K562 (cell line): ENCODE data around the gene ELMO1. TPM values are rescaled to one million over a fixed set of nuclear protein-coding genes. Genes with fewer than 3 reads are reported as not detected.

Source experiments
- ATAC-seq: fragments of 200-7000 bp; cut with Tn5 transposase; 3 replicates; pipeline ENCODE4 v1.9.1; 2020; ENCODE audit warnings: moderate library complexity
- BruUV-seq: library from RNA; stranded (reverse); fragments of 400-500 nt; replicated peaks from 2 replicates; lab custom pipeline; 2021; lab: Mats Ljungman, UMichigan
- CTCF ChIA-PET: fragments of 300-600 bp; formaldehyde crosslinking; extraction: SDS; loops from one replicate; lab custom pipeline; 2021; ENCODE audit warnings: low intra/inter-chr PET ratio; lab: Yijun Ruan, JAX
- POLR2A ChIA-PET: fragments of 300-600, 350-650 bp; sonication (Branson Sonifier 250); formaldehyde crosslinking; extraction: SDS; loops from one replicate; lab custom pipeline; 2021; ENCODE audit warnings: antibody characterized with exemption, inconsistent platforms; lab: Yijun Ruan, JAX
- DNase-seq, 4 experiments: peaks; one replicate each; pipeline versions ENCODE4 v3.0.0 to v3.0.0-alpha.2; 2011 to 2018; ENCODE audit warnings: low spot score in 3 of 4, mixed read lengths in 3 of 4; ENCODE audit errors: extremely low read depth in 1 of 4
- FAIRE-seq: peaks from 2 replicates; lab custom pipeline; 2011; peaks lifted over from hg19 to GRCh38; lab: Jason Lieb, UNC
- H2AFZ ChIP-seq: 2 replicates; pipeline ENCODE4 v1.6.0; 2011; ENCODE audit warnings: low read depth, low read length, control low read depth, inconsistent platforms
- H3K27ac ChIP-seq: fragments of 200-600 bp; 3 replicates; pipeline ENCODE4 v1.8.0; 2011; ENCODE audit warnings: low read depth, mild to moderate bottlenecking, control low read depth, inconsistent platforms, low read length, moderate library complexity, mixed read lengths; ENCODE audit errors: extremely low read depth
- H3K27me3 ChIP-seq, 2 experiments: fragments of 300-600 bp in 1 of 2; 2 replicates in 1 of 2; 3 replicates in 1 of 2; pipeline versions ENCODE4 v1.6.0 to v1.8.0; 2011; ENCODE audit warnings: inconsistent platforms in 2 of 2, low read length in 2 of 2, mild to moderate bottlenecking in 1 of 2, mixed read lengths in 1 of 2, moderate library complexity in 1 of 2; ENCODE audit not compliant: control insufficient read depth in 2 of 2, insufficient read depth in 2 of 2
- H3K36me3 ChIP-seq: fragments of 300-600 bp; 3 replicates; pipeline ENCODE4 v1.8.0; 2011; ENCODE audit warnings: mild to moderate bottlenecking, low read length, inconsistent platforms; ENCODE audit not compliant: control insufficient read depth, insufficient read depth
- H3K4me1 ChIP-seq, 2 experiments: fragments of 200-600 bp in 1 of 2; replicated peaks in 1 of 2; 2 replicates in 1 of 2; 3 replicates in 1 of 2; pipeline versions ENCODE4 v1.5.1 to v1.8.0; 2011; ENCODE audit warnings: inconsistent platforms in 2 of 2, low read length in 2 of 2, mild to moderate bottlenecking in 1 of 2, mixed read lengths in 1 of 2, moderate library complexity in 1 of 2; ENCODE audit not compliant: control insufficient read depth in 2 of 2, insufficient read depth in 2 of 2
- H3K4me2 ChIP-seq: 2 replicates; pipeline ENCODE4 v1.6.1; 2011; ENCODE audit warnings: low read length, control low read depth, inconsistent platforms, mixed read lengths; ENCODE audit not compliant: insufficient read depth
- H3K4me3 ChIP-seq: fragments of 200-600 bp; sonication (generic), shearing (Covaris generic); 2 replicates; pipeline ENCODE4 v1.5.1; 2016; ENCODE audit warnings: control low read depth, inconsistent platforms
- H3K79me2 ChIP-seq: fragments of 200-600 bp; 3 replicates; pipeline ENCODE4 v1.8.0; 2011; ENCODE audit warnings: low read length, inconsistent platforms; ENCODE audit not compliant: control insufficient read depth, insufficient read depth
- H3K9ac ChIP-seq, 2 experiments: 2 replicates each; pipeline versions ENCODE4 v1.6.0 to v1.6.1; 2011; ENCODE audit warnings: low read depth in 2 of 2, low read length in 2 of 2, control low read depth in 1 of 2, inconsistent platforms in 1 of 2, mild to moderate bottlenecking in 1 of 2, mixed read lengths in 1 of 2; ENCODE audit not compliant: insufficient read depth in 1 of 2
- H3K9me1 ChIP-seq: one replicate; pipeline ENCODE4 v1.6.0; 2011; ENCODE audit warnings: inconsistent platforms, mild to moderate bottlenecking, low read length, moderate library complexity; ENCODE audit not compliant: control insufficient read depth, insufficient read depth
- H3K9me3 ChIP-seq: replicated peaks from 2 replicates; pipeline ENCODE4 v1.5.1; 2011; ENCODE audit warnings: low read depth, low read length, inconsistent platforms; ENCODE audit not compliant: control insufficient read depth, insufficient read depth
- H4K20me1 ChIP-seq: replicated peaks from 2 replicates; pipeline ENCODE4 v1.6.1; 2011; ENCODE audit warnings: low read length, inconsistent platforms, mixed read lengths; ENCODE audit not compliant: control insufficient read depth, insufficient read depth
- ARID1B ChIP-seq: fragments of 450-650 bp; IDR thresholded peaks from 2 replicates; pipeline ENCODE4 v1.6.1; 2016; ENCODE audit warnings: antibody characterized with exemption, mild to moderate bottlenecking, inconsistent platforms
- CBFA2T2 ChIP-seq: fragments of 450-650 bp; conservative IDR thresholded peaks from 2 replicates; pipeline ENCODE4 v1.6.1; 2017; ENCODE audit warnings: mild to moderate bottlenecking
- CHD1 ChIP-seq: fragments of 200-600 bp; sonication (generic); IDR thresholded peaks from one replicate; pipeline ENCODE4 v1.6.1; 2012; ENCODE audit warnings: mild to moderate bottlenecking, moderate library complexity, low read length, inconsistent platforms
- CREM ChIP-seq: IDR thresholded peaks from 2 replicates; pipeline ENCODE4 v1.6.1; 2014; ENCODE audit warnings: antibody characterized with exemption, low read depth
- MAFK ChIP-seq: IDR thresholded peaks from 2 replicates; pipeline ENCODE4 v1.6.1; 2011; ENCODE audit warnings: low read length, improper control_type of control experiment
- NR4A1 ChIP-seq, 2 experiments: fragments of 250-450 bp in 1 of 2; fragments of 450-650 bp in 1 of 2; sonication (Bioruptor Pico) in 1 of 2; IDR thresholded peaks; 2 replicates each; pipeline versions ENCODE4 v1.4.0 to v1.6.1; 2016 to 2020; ENCODE audit warnings: mild to moderate bottlenecking in 2 of 2, missing compliant biosample characterization in 1 of 2, missing genetic modification characterization in 1 of 2, moderate library complexity in 1 of 2
- PCBP1 ChIP-seq: fragments of 200-400 bp; formaldehyde crosslinking; IDR thresholded peaks from 2 replicates; pipeline ENCODE4 v1.6.1; 2018; ENCODE audit warnings: mild to moderate bottlenecking, low read depth, low read length; ENCODE audit not compliant: poor library complexity, severe bottlenecking
- POLR2H ChIP-seq: IDR thresholded peaks from 2 replicates; pipeline ENCODE4 v1.6.1; 2016; ENCODE audit warnings: missing genetic modification characterization, low read depth, mild to moderate bottlenecking, control low read depth, missing compliant biosample characterization, moderate library complexity
- RBM14 ChIP-seq: fragments of 200-400 bp; formaldehyde crosslinking; IDR thresholded peaks from 2 replicates; pipeline ENCODE4 v1.6.1; 2018; ENCODE audit warnings: low read depth, mild to moderate bottlenecking, low read length, moderate library complexity, borderline replicate concordance; ENCODE audit not compliant: insufficient read depth
- SMARCA5 ChIP-seq: fragments of 450-650 bp; IDR thresholded peaks from 2 replicates; pipeline ENCODE4 v1.6.1; 2016
- ZNF175 ChIP-seq: fragments of 200-800 bp; sonication (Bioruptor generic); IDR thresholded peaks from 2 replicates; pipeline ENCODE4 v1.6.1; 2016; ENCODE audit warnings: low read depth, mild to moderate bottlenecking, missing genetic modification characterization, missing compliant biosample characterization
- ZNF274 ChIP-seq: IDR thresholded peaks from 2 replicates; pipeline ENCODE4 v1.6.1; 2011; ENCODE audit warnings: low read depth, mild to moderate bottlenecking, low read length, moderate library complexity, borderline replicate concordance
- ZNF780A ChIP-seq: fragments of 250-450 bp; sonication (Bioruptor Pico); IDR thresholded peaks from 2 replicates; pipeline ENCODE4 v1.5.0; 2021; ENCODE audit warnings: mild to moderate bottlenecking
- ZNF79 ChIP-seq: fragments of 250-450 bp; sonication (Bioruptor Pico); IDR thresholded peaks from 2 replicates; pipeline ENCODE4 v1.4.0; 2020; ENCODE audit warnings: low read depth, mild to moderate bottlenecking, moderate library complexity
- WGBS: fragments of 100-300 bp; shearing (Covaris generic); methylation state at CpG from one replicate; pipeline ENCODE4 v1.1.6; 2016; ENCODE audit warnings: low coverage, mixed read lengths; ENCODE audit not compliant: insufficient coverage; ENCODE audit errors: missing lambda C conversion rate; 5-methylcytosine and 5-hydroxymethylcytosine counted together
- in situ Hi-C: fragments of 300-500 bp; cut with MboI; formaldehyde crosslinking; loops from 4 replicates; pipeline ENCODE4 v1.15.0; 2018; ENCODE audit warnings: inconsistent platforms, mixed read lengths
- intact Hi-C: fragments of 100-400 bp; cut with micrococcal nuclease; formaldehyde crosslinking; loops from 2 replicates; pipeline ENCODE4 v1.14.2; 2022
- polyA plus RNA-seq, 8 experiments: library from polyadenylated mRNA; depleted of rRNA in 4 of 8; stranded (reverse) in 5 of 8; unstranded in 3 of 8; fragments of >200 nt; fragmentation: Nextera tagmentation in 2 of 8; fragmentation: Illumina TruSeq in 1 of 8; extraction: Ambion mirVana in 2 of 8; extraction: Trizol in 1 of 8; gene quantifications; 2 replicates each; pipeline versions ENCODE4 v1.2.1 to v1.2.3, GENCODE V29; 2011 to 2014; ENCODE audit warnings: inconsistent platforms in 1 of 8, missing spikeins in 1 of 8
- total RNA-seq, 7 experiments: library from RNA; depleted of rRNA in 6 of 7; stranded (reverse); fragments of >200 nt in 6 of 7; fragmentation: Illumina TruSeq in 2 of 7; extraction: Trizol in 2 of 7; gene quantifications; 2 replicates each; pipeline versions ENCODE4 v1.2.1 to v1.2.3, GENCODE V29; 2011 to 2021; ENCODE audit warnings: low replicate concordance in 1 of 7
- TF ChIP-seq, protein P1 (sequence below): sonication (generic); formaldehyde crosslinking; IDR thresholded peaks from 2 replicates; pipeline ENCODE4 v1.4.0; 2020; ENCODE audit warnings: mild to moderate bottlenecking, missing genetic modification reagents
- TF ChIP-seq, protein P2 (sequence below): fragments of 250-450 bp; sonication (Bioruptor Pico); IDR thresholded peaks from 2 replicates; pipeline ENCODE4 v1.5.0; 2021; ENCODE audit warnings: mild to moderate bottlenecking, moderate library complexity

Gene ELMO1
- total and polyA plus RNA-seq, 9 of the 15 experiments (the other 6 are each of a cell fraction or from before 2014, with no cell fraction given) = 0.36 to 7.2 (median 3.6) TPM

DNA sequence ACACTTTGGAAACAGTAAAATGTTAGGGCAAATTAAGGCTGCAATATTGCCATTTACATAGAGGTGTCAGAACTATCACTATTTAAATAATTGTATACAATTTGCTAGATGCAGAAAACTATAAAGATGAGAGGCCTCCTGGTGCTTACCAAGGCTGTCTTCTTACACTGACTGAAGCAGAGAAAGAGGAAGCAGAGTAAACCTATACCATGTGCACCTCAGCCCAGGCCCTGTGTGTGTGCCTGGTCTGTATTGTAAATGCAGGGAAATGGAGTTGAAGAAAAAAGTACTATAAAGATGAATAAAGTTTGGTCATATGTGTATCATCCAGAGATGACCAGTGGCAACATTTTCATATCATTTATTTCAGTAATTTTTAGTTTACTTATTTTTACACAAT, 29.2 kb downstream of the ELMO1 start (continued):
- TF ChIP-seq, protein P1, sequence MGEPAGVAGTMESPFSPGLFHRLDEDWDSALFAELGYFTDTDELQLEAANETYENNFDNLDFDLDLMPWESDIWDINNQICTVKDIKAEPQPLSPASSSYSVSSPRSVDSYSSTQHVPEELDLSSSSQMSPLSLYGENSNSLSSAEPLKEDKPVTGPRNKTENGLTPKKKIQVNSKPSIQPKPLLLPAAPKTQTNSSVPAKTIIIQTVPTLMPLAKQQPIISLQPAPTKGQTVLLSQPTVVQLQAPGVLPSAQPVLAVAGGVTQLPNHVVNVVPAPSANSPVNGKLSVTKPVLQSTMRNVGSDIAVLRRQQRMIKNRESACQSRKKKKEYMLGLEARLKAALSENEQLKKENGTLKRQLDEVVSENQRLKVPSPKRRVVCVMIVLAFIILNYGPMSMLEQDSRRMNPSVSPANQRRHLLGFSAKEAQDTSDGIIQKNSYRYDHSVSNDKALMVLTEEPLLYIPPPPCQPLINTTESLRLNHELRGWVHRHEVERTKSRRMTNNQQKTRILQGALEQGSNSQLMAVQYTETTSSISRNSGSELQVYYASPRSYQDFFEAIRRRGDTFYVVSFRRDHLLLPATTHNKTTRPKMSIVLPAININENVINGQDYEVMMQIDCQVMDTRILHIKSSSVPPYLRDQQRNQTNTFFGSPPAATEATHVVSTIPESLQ (CRISPR knock-in tag) = no peak
- TF ChIP-seq ZNF79 (CRISPR knock-in tag) = no peak

DNA sequence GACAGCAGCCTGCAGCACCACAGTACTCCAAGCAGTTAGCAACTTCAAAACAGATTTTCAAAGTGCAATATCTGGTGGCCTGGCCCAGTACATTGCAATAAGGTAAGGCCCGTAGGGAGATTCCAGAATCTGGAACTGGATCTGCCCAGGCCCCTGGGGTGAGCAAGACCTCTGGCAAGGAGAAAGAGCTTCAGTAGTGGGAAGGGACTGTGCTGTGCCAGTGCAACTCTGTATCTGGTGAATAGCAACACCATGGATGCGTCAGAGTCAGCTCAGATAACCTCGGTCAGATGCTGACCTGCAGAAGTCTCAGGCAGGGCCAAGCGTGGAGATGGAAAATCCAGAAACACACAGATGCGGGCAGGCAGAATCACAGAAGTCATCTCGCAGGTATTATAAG, 30.3 kb downstream of the ELMO1 start:
- Histone ChIP-seq H3K27me3 (peaks cover 4 to 25% of the 10 kb centered on the region in 2 experiments; a peak in 3 of 5 replicates), H3K4me1 (no peaks in the 10 kb centered on the region; a peak in 1 of 5 replicates), H3K9me1 (no peaks in the 10 kb centered on the region), H3K9ac (no peak overlapping the region), H3K4me2 (no peak overlapping the region), H3K27ac (no peak overlapping the region), H3K36me3 (no peaks in the 10 kb centered on the region), H3K79me2 (no peaks in the 10 kb centered on the region), H3K9me3 (no peaks in the 10 kb centered on the region), H2AFZ (no peak overlapping the region), H3K4me3 (no peak overlapping the region), H4K20me1 (no peaks in the 10 kb centered on the region)
- in situ Hi-C loops (no loop called here), intact Hi-C loops (no loop called here)
- ChIA-PET CTCF (no interaction called here), POLR2A (no interaction called here)
- FAIRE-seq (no peak), DNase-seq (no peak), ATAC-seq (no peak)
- 7% methylated on average over 6 of the region's 6 CpGs for WGBS
- no TSS peak for BruUV-seq
- TF ChIP-seq RBM14 = no peak
- no peak for TF ChIP-seq PCBP1
- no peak for TF ChIP-seq NR4A1 (CRISPR knock-in tag; IDR thresholded peaks at IDR 0.05)
- no peak for TF ChIP-seq NR4A1 (tag; IDR thresholded peaks at IDR 0.05)
- TF ChIP-seq, protein P2, sequence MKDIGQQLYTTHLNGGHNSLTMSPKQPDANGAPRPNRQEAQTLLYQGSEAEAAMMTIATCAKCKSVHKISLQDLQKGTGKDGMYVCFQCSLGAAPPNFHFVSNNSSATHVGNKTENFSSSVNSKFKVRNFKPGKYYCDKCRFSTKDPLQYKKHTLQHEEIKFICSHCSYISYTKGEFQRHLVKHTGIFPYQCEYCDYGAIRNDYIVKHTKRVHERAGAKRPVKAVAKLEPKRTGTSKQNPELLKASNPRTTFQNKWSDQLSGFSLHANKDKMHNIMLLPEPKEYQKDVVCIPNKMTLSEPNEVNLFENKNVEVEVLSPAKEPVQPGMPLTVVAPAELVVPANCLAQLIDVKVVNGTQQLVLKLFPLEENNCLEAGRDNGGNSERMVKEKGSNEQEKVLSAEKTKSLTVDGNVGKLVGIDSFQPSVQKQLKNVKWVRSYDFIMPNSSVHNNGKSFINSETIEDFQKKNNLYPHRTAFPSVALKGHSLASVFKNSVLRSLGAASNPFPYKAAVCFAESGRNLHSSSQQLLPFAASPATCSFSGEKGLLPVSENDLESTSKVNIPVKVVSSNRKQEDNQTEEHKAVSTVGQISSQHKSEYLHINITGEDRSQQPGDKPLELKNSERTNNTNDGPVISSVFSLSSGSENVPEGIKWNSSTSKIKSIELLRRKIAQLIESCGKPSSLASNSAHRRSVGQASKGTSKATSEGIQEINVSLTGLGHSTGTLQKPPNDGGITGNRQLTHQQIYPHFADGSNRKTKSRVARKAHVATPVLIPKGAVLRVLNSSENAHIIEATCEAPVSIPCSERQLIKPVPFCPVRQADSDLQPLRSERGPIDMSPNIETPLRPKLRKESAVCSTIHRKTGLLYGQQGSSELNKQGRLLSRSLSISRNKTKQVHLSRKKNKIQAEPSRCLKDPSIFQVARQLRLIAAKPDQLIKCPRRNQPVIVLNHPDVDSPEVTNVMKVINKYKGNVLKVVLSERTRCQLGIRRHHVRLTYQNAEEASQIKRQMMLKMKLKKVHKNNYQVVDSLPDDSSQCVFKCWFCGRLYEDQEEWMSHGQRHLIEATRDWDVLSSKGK (CRISPR knock-in tag) = no peak
- no peak for TF ChIP-seq CHD1
- TF ChIP-seq POLR2H (tag) = no peak
- TF ChIP-seq ZNF780A (CRISPR knock-in tag) = no peak
- TF ChIP-seq SMARCA5 = no peak
- TF ChIP-seq ZNF274 = no peak
- no peak for TF ChIP-seq CREM
- TF ChIP-seq MAFK = no peak
- TF ChIP-seq ARID1B = no peak
- no peak for TF ChIP-seq CBFA2T2
- no peak for TF ChIP-seq ZNF175
